Measurements from ENCODE around the gene TTLL11. TPM values are rescaled to one million over a fixed set of nuclear protein-coding genes. Genes with fewer than 3 reads are reported as not detected.
"Not testable (repeated sequence)": the region's sequence is repeated elsewhere in the genome, so short reads cannot be mapped to it uniquely, and the experiment has no call there.

Gene TTLL11
- total RNA-seq, 1 experiment from 2014 or later = 8.8 TPM

DNA sequence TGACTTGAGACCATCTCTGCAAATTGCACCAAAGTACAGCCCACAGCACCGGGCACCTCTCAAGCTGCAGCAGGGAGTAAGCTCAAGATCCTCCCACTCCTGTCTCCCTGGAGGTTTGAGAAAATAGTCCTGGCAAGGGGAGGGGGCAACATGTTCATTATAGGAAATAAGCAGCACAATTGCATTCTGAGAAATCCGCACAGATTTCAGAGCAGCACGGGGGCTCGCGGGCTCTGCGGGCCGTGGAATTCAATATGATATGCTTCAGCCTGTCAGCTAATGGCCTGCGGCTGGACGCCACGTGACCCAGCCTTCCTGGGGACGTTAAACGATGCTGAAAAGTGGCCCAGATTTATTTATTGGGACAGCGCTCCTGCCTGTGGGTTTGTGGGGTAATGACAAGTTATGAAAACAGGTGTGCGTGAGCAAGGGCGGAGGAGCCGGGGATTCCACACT, 285.3 kb downstream of the TTLL11 start:
- Histone ChIP-seq H3K27me3 (peaks cover under 1% of the 10 kb centered on the region), H3K4me3 (peak overlapping the region; percentile 21; the same call in 1 of the 2 replicates), H3K9me3 (replicated peaks) (peaks cover 11% of the 10 kb centered on the region), H3K4me1 (peaks cover 5% of the 10 kb centered on the region; the same call in 1 of the 2 replicates), H3K36me3 (no peaks in the 10 kb centered on the region), H3K27ac (no peak overlapping the region)
- peak; percentile 64 to 73 for DNase-seq

DNA sequence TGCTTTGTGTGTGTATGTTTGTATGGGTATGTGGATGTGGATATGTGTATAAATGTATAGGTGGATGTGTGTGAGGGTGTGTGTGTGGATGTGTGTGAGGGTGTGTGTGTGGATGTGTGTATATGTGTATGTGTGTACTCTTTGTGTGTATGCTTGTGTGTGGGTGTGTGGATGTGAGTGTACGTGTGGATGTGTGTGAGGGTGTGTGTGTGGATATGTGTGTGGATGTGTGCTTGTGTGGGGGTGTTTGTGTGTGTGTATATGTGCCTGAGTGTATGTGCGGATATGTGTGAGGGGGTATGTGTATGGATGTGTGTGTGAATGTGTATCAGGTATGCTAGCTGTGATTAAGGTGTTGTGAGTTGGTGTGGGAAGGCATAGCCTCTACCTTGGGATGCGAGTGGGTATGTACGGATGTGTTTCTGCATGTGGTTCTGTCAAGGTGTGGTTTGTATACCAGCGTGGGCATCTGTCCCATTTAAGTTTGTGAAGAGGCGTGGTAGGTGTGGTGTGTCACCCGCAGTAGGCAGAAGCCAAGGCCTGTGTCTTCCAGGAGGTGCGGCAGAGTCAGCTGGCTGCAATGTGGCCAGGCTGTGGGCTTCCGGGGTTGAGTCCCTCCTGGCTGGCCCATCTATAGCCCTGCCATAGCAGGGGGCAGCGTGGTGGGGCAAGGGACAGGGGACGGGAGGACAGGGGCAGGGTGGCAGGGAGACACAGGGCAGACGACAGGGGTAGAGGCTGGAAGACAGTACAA, 285.9 kb downstream of the TTLL11 start:
- Histone ChIP-seq H3K4me3 (peak overlapping the region; percentile 21; the same call in 1 of the 2 replicates), H3K36me3 (no peaks in the 10 kb centered on the region)
- DNase-seq = no peak

DNA sequence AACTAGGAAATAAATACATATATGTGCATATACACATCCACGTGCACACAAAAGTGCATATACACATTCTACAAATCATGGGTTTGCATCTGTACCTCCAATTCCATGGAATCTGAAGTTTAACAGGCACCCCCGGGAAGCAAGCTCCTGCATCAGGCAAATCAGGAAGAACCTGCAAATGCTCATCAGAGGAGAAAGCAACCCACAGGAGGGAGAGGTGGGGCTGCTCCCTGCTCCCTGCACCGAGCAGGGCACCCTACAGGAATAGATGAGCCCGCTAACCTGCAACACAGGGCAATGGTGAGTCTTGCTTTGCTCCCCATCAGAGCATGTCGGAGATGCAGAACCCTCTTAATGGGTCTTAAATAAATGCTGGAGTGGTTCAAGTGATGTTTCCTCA, 290.4 kb downstream of the TTLL11 start:
- Histone ChIP-seq H3K27me3 (peaks cover 22% of the 10 kb centered on the region), H3K36me3 (no peaks in the 10 kb centered on the region), H3K4me3 (no peak overlapping the region), H3K4me1 (peaks cover 4% of the 10 kb centered on the region; the same call in 1 of the 2 replicates), H3K9me3 (replicated peaks) (peaks cover 11% of the 10 kb centered on the region), H3K27ac (no peak overlapping the region)
- no peak for DNase-seq

More for the DNA sequence above, 285.9 kb downstream of the TTLL11 start:
- peaks cover 11% of the 10 kb centered on the region for H3K9me3 ChIP-seq (replicated peaks)
- H3K4me1 ChIP-seq = peaks cover 5% of the 10 kb centered on the region; the same call in 1 of the 2 replicates
- peaks cover 7% of the 10 kb centered on the region for H3K27me3 ChIP-seq
- no peak overlapping the region for H3K27ac ChIP-seq

GRCh38 chr9:121801579-121801978, 291.5 kb downstream of the TTLL11 start:
- H3K4me1 ChIP-seq = no peaks in the 10 kb centered on the region
- H3K27ac ChIP-seq = no peak overlapping the region
- DNase-seq = no peak
- H3K27me3 ChIP-seq = peaks cover 22% of the 10 kb centered on the region
- no peak overlapping the region for H3K4me3 ChIP-seq
- H3K36me3 ChIP-seq = no peaks in the 10 kb centered on the region
- H3K9me3 ChIP-seq (replicated peaks) = peaks cover 11% of the 10 kb centered on the region

DNA sequence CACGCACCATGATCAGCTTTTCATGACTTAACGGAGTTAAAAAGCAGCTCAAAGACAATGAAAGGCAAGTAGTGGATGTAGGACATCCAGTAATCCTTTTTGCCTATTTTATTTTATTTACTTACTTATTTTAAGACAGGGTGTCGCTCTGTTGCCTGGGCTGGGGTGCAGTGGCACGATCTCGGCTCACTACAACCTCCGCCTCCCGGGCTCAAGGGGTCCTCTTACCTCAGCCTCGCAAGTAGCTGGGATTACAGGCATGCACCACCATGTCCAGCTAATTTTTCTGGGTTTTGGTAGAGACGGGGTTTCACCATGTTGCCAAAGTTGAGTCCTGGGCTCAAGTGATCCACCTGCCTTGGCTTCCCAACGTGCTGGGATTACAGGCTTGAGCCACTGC, 292.7 kb downstream of the TTLL11 start:
- H3K4me3 ChIP-seq = no peak overlapping the region
- H3K36me3 ChIP-seq = no peaks in the 10 kb centered on the region
- no peak for DNase-seq
- H3K27me3 ChIP-seq = peaks cover 22% of the 10 kb centered on the region
- peaks cover 11% of the 10 kb centered on the region for H3K9me3 ChIP-seq (replicated peaks)
- no peak overlapping the region for H3K27ac ChIP-seq
- no peaks in the 10 kb centered on the region for H3K4me1 ChIP-seq

DNA sequence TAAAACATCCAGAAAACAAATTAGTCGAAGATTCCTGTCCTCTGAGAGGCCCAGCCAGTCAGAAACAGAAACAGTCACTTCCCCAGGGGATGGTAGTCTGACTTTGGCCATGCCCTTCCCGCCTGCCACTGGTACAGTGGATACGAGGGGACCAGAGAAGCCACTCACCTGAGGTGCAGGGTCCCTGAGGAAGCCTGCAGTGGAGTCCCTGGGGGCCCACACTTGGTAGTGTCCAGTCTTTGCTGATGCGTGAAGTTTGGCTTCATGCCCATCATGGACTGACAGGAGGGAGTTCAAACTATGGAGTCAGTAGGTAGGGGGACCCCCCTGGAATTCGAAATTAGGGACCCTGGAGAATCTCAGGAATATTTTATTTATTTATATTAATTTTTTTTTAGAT, 294.2 kb downstream of the TTLL11 start:
- Histone ChIP-seq H3K27ac (no peak overlapping the region), H3K36me3 (no peaks in the 10 kb centered on the region), H3K9me3 (replicated peaks) (no peaks in the 10 kb centered on the region), H3K4me1 (no peaks in the 10 kb centered on the region), H3K27me3 (peaks cover 22% of the 10 kb centered on the region), H3K4me3 (no peak overlapping the region)
- no peak for DNase-seq

DNA sequence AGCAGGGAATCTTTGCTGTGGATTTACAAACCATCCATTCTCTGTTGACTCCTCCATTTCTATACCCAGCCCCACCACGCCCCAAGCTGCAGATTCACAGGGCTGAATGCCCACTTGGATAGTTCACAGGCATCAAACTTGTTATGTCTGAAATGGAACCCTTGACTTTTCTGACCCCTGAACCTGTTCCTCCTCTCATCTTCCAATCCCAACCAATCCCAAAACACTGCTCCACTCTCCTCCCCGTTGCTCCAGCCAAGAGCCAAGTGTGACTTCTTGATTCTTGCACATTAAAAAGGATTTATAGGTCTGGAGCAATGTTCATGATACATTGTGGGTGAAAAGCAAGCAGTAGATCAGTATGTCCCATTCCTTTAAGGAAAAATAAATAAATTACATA, 296.0 kb downstream of the TTLL11 start:
- Histone ChIP-seq H3K4me1 (no peaks in the 10 kb centered on the region), H3K27me3 (peaks cover 14% of the 10 kb centered on the region), H3K27ac (no peak overlapping the region), H3K9me3 (replicated peaks) (no peaks in the 10 kb centered on the region), H3K36me3 (no peaks in the 10 kb centered on the region), H3K4me3 (no peak overlapping the region)
- DNase-seq = no peak

DNA sequence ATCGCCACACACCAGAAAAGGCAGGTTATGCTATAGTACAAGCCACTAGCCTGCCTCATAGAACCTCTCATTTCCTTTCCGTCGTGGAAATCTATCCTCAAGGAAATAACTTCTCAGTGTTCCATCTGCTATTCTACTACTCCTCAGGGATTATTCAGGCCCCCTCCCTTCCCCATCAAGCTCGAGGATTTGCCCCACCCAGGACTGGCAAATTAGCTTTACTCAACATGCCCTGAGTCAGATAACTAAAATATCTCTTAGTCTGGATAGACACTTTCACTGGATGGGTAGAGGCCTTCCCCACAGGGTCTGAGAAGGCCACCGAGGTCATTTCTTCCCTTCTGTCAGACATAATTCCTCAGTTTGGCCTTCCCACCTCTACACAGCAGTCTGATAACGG, 298.8 kb downstream of the TTLL11 start:
- H3K4me3 ChIP-seq, DNase-seq, H3K27ac ChIP-seq: not testable (repeated sequence)

GRCh38 chr9:121792476-121792875, 300.6 kb downstream of the TTLL11 start:
- H3K9me3 ChIP-seq (replicated peaks); DNase-seq; H3K4me3 ChIP-seq; H3K4me1 ChIP-seq; H3K27me3 ChIP-seq; H3K36me3 ChIP-seq; H3K27ac ChIP-seq: not testable (repeated sequence)

More for the DNA sequence above, 298.8 kb downstream of the TTLL11 start:
- not testable (repeated sequence) for H3K27me3 ChIP-seq; H3K36me3 ChIP-seq; H3K4me1 ChIP-seq; H3K9me3 ChIP-seq (replicated peaks)

- H3K27ac ChIP-seq = no peak overlapping the region
- H3K27me3 ChIP-seq = no peaks in the 10 kb centered on the region
- H3K4me1 ChIP-seq = no peaks in the 10 kb centered on the region
- no peak overlapping the region for H3K4me3 ChIP-seq
- no peaks in the 10 kb centered on the region for H3K9me3 ChIP-seq (replicated peaks)
- no peak for DNase-seq
- H3K36me3 ChIP-seq = no peaks in the 10 kb centered on the region
These were observed 302.3 kb downstream of the TTLL11 start for GRCh38 chr9:121790841-121791240.

DNA sequence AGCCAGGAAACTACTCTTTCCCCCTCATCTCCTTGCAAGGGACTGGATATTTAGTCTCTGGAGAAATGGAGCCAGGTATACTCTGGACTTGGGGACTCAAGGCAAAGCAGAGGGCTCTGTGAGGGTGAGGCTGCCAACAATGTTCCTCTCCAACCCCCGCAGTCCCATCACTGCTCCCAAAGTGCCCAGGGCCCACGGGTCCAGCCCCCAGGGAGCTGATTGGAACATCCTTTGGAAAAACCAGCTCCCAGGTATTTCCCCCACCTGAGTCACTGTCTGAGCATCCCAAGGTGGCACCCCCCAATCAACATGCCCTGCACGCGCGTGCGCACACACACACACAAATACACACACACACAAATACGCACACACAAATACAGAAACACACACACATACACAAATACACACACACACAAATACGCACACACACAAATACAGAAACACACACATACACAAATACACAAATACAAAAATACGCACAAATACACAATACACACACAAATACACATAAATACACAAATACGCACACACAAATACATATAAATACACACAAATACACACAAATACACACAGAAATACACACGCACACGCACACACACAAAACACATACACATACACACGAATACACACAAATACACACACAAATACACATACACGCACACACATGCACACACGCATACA, 304.3 kb downstream of the TTLL11 start:
- no peak for DNase-seq

GRCh38 chr9:121786998-121787422, 306.1 kb downstream of the TTLL11 start:
- no peaks in the 10 kb centered on the region for H3K36me3 ChIP-seq
- no peak for DNase-seq

More for the DNA sequence above, 304.3 kb downstream of the TTLL11 start:
- H3K27me3 ChIP-seq = no peaks in the 10 kb centered on the region
- no peaks in the 10 kb centered on the region for H3K36me3 ChIP-seq
- no peaks in the 10 kb centered on the region for H3K9me3 ChIP-seq (replicated peaks)
- no peaks in the 10 kb centered on the region for H3K4me1 ChIP-seq
- H3K4me3 ChIP-seq = no peak overlapping the region
- no peak overlapping the region for H3K27ac ChIP-seq

GRCh38 chr9:121786543-121786948, 306.6 kb downstream of the TTLL11 start:
- Histone ChIP-seq H3K4me3 (no peak overlapping the region), H3K27ac (no peak overlapping the region), H3K4me1 (no peaks in the 10 kb centered on the region), H3K36me3 (0 out of 2 replicates have a peak, but pooled peaks cover 3% of the 10 kb centered on the region), H3K27me3 (no peaks in the 10 kb centered on the region), H3K9me3 (replicated peaks) (no peaks in the 10 kb centered on the region)
- DNase-seq = no peak

More at GRCh38 chr9:121786998-121787422, 306.1 kb downstream of the TTLL11 start:
- H3K4me3 ChIP-seq = no peak overlapping the region
- H3K27ac ChIP-seq = no peak overlapping the region
- no peaks in the 10 kb centered on the region for H3K9me3 ChIP-seq (replicated peaks)
- no peaks in the 10 kb centered on the region for H3K27me3 ChIP-seq
- no peaks in the 10 kb centered on the region for H3K4me1 ChIP-seq

DNA sequence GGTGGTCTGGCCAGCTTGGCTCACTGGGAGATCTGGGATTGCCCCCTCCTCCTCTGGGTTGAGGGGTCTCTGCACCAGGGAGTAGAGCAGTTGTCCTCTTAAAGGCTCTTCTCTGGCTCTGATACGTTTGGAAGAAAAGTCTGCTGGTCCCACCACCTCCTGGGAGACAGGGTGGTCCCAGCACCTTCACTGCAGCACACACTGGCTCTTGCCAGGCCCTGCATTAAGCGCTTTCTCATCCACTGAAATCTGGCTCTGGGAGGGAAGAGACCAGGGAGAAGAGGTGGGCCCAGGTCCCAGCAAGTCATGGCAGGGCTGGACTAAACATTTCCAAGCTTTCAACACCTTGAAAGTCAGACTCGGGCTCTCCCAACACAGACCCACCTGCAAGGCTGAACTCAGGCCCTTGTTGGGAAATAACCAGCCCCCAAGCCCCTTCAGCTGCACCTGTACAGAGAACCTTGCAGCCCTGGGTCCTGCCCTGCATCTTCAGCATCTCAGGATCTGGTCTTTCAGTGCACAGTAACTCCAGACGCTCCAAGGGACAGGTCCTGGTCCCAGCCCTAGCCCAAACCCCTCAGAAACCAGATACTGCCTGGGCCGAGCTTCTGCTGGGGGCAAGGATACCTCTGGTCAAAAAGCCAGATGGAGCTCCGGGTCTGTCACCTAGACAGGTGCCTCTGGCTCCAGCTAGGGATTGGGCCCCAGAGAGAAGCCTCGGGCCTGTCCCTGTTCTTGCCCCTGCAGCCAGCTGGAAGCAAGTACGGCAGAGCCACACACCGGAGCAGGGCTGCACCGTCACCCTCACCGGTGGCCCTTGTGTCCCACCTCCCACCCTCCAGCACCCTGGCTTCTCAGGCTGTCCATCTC, 307.2 kb downstream of the TTLL11 start:
- Histone ChIP-seq H3K36me3 (0 out of 2 replicates have a peak, but pooled peaks cover 5% of the 10 kb centered on the region), H3K27ac (no peak overlapping the region), H3K9me3 (replicated peaks) (no peaks in the 10 kb centered on the region), H3K4me3 (no peak overlapping the region), H3K27me3 (no peaks in the 10 kb centered on the region), H3K4me1 (no peaks in the 10 kb centered on the region)
- no peak for DNase-seq

All from SJCRH30 (cell line).